Hepatocyte (in vitro differentiated cells): Measurements from ENCODE around the gene ODF4.

ENCODE experiments used
- CTCF ChIP-seq: fragments of 200-600 bp; sonication (generic); IDR thresholded peaks from 2 replicates; pipeline ENCODE4 v1.5.1; 2016; ENCODE audit warnings: antibody characterized with exemption, mild to moderate bottlenecking; ENCODE audit not compliant: poor library complexity
- EZH2 ChIP-seq: fragments of 200-600 bp; sonication (generic); IDR thresholded peaks from 2 replicates; pipeline ENCODE4 v1.6.1; 2016; ENCODE audit warnings: antibody characterized with exemption, mild to moderate bottlenecking, borderline replicate concordance
- EZH2phosphoT487 ChIP-seq: fragments of 200-600 bp; sonication (generic); IDR thresholded peaks from one replicate; pipeline ENCODE4 v1.6.1; 2018; ENCODE audit warnings: antibody characterized with exemption, mild to moderate bottlenecking, low read depth, moderate library complexity; ENCODE audit not compliant: unreplicated experiment, severe bottlenecking

GRCh38 chr17:8392274-8392673 is 52.6 kb downstream of the ODF4 start:
- no peak for TF ChIP-seq CTCF
- no peak for TF ChIP-seq EZH2phosphoT487
- TF ChIP-seq EZH2, result no peak
